HepG2 (cell line): ENCODE data around the gene C1orf159. TPM values are rescaled to one million over a fixed set of nuclear protein-coding genes. Genes with fewer than 3 reads are reported as not detected.

ENCODE experiments used
- AKAP8 ChIP-seq: sonication (generic); formaldehyde crosslinking; IDR thresholded peaks from 2 replicates; pipeline ENCODE4 v1.5.1; 2020; ENCODE audit warnings: mild to moderate bottlenecking, missing genetic modification reagents
- CREM ChIP-seq, 2 experiments: sonication (generic) in 1 of 2; formaldehyde crosslinking in 1 of 2; IDR thresholded peaks; 2 replicates each; pipeline versions ENCODE4 v1.4.0 to v1.6.1; 2016 to 2020; ENCODE audit warnings: antibody characterized with exemption in 1 of 2, mild to moderate bottlenecking in 1 of 2, missing genetic modification reagents in 1 of 2
- DMTF1 ChIP-seq: sonication (generic); formaldehyde crosslinking; IDR thresholded peaks from 2 replicates; pipeline ENCODE4 v1.4.0; 2020; ENCODE audit warnings: mild to moderate bottlenecking, missing genetic modification reagents
- FOXA3 ChIP-seq: IDR thresholded peaks from 2 replicates; pipeline ENCODE4 v1.6.1; 2016; ENCODE audit warnings: missing genetic modification reagents, missing compliant biosample characterization
- HDAC2 ChIP-seq: sonication (generic); formaldehyde crosslinking; IDR thresholded peaks from 2 replicates; pipeline ENCODE4 v1.4.0; 2020; ENCODE audit warnings: missing genetic modification reagents
- HNRNPLL ChIP-seq: fragments of 200-400 bp; formaldehyde crosslinking; IDR thresholded peaks from 2 replicates; pipeline ENCODE4 v1.6.1; 2017; ENCODE audit warnings: mild to moderate bottlenecking, low read depth, low read length; ENCODE audit not compliant: poor library complexity, severe bottlenecking
- HOXA3 ChIP-seq: sonication (generic); formaldehyde crosslinking; IDR thresholded peaks from 2 replicates; pipeline ENCODE4 v1.5.0; 2020; ENCODE audit warnings: missing genetic modification reagents
- MAFF ChIP-seq: IDR thresholded peaks from 2 replicates; pipeline ENCODE4 v1.6.1; 2011; ENCODE audit warnings: low read depth, low read length, improper control_type of control experiment
- MEIS1 ChIP-seq: sonication (generic); formaldehyde crosslinking; IDR thresholded peaks from 2 replicates; pipeline ENCODE4 v1.9.0; 2021; ENCODE audit warnings: mild to moderate bottlenecking, missing genetic modification reagents, moderate library complexity, borderline replicate concordance
- NRL ChIP-seq: sonication (generic); formaldehyde crosslinking; IDR thresholded peaks from 2 replicates; pipeline ENCODE4 v1.5.0; 2020; ENCODE audit warnings: missing genetic modification reagents, mild to moderate bottlenecking, moderate library complexity, borderline replicate concordance
- PHF5A ChIP-seq: IDR thresholded peaks from one replicate; pipeline ENCODE4 v1.6.1; 2018; ENCODE audit warnings: low read depth, missing genetic modification reagents; ENCODE audit not compliant: unreplicated experiment
- SP4 ChIP-seq: sonication (generic); formaldehyde crosslinking; IDR thresholded peaks from 2 replicates; pipeline ENCODE4 v1.8.1; 2023; ENCODE audit warnings: mild to moderate bottlenecking, missing genetic modification reagents
- THAP11 ChIP-seq: IDR thresholded peaks from 2 replicates; pipeline ENCODE4 v1.6.1; 2016; ENCODE audit warnings: missing biosample characterization, missing genetic modification reagents
- TMF1 ChIP-seq: sonication (generic); formaldehyde crosslinking; IDR thresholded peaks from 2 replicates; pipeline ENCODE4 v1.8.1; 2022; ENCODE audit warnings: low read depth, missing genetic modification reagents
- ZBTB10 ChIP-seq: sonication (generic); formaldehyde crosslinking; IDR thresholded peaks from 2 replicates; pipeline ENCODE4 v1.4.0; 2020; ENCODE audit warnings: missing genetic modification reagents, borderline replicate concordance
- ZNF34 ChIP-seq: sonication (generic); formaldehyde crosslinking; IDR thresholded peaks from 2 replicates; pipeline ENCODE4 v1.4.0; 2020; ENCODE audit warnings: mild to moderate bottlenecking, missing genetic modification reagents, borderline replicate concordance
- ZNF350 ChIP-seq: sonication (generic); formaldehyde crosslinking; IDR thresholded peaks from 2 replicates; pipeline ENCODE4 v1.4.0; 2020; ENCODE audit warnings: mild to moderate bottlenecking, low read depth, missing genetic modification reagents, borderline replicate concordance
- ZNF362 ChIP-seq: sonication (generic); formaldehyde crosslinking; IDR thresholded peaks from 2 replicates; pipeline ENCODE4 v1.4.0; 2020; ENCODE audit warnings: missing genetic modification reagents, mild to moderate bottlenecking, borderline replicate concordance
- ZNF546 ChIP-seq: sonication (generic); formaldehyde crosslinking; conservative IDR thresholded peaks from 2 replicates; pipeline ENCODE4 v1.8.1; 2023; ENCODE audit warnings: mild to moderate bottlenecking, missing genetic modification reagents
- ZNF639 ChIP-seq: conservative IDR thresholded peaks from 2 replicates; pipeline ENCODE4 v1.6.1; 2018; ENCODE audit warnings: missing genetic modification reagents
- ZNF879 ChIP-seq: sonication (generic); formaldehyde crosslinking; IDR thresholded peaks from 2 replicates; pipeline ENCODE4 v1.8.1; 2023; ENCODE audit warnings: missing genetic modification reagents
- polyA plus RNA-seq, 8 experiments: library from polyadenylated mRNA; depleted of rRNA in 3 of 8; stranded (reverse) in 7 of 8; unstranded in 1 of 8; fragments of >200 nt; fragmentation: Illumina TruSeq in 4 of 8; extraction: Trizol in 4 of 8; gene quantifications; 2 replicates each; pipeline versions ENCODE4 v1.2.1 to v1.2.3, GENCODE V29; 2011 to 2016; ENCODE audit warnings: low read depth in 4 of 8, missing spikeins in 1 of 8, mixed read lengths in 1 of 8; ENCODE audit not compliant: insufficient read depth in 1 of 8
- total RNA-seq, 5 experiments: library from RNA; depleted of rRNA; stranded (reverse); fragments of >200 nt; fragmentation: Illumina TruSeq; extraction: Trizol; gene quantifications; 2 replicates each; pipeline ENCODE4 v1.2.3, GENCODE V29; 2016; ENCODE audit warnings: low read depth in 1 of 5

C1orf159 gene
- total and polyA plus RNA-seq, 2 of the 13 experiments (the other 11 are each of a cell fraction or from before 2014, with no cell fraction given): 3.8 to 6.7 TPM

- TF ChIP-seq MAFF (no peak), PHF5A (CRISPR knock-in tag) (no peak), HOXA3 (peak; percentile 62), ZNF362 (CRISPR knock-in tag) (no peak), ZNF639 (CRISPR knock-in tag) (peak; percentile 80; the same call in 1 of the 2 replicates), ZBTB10 (CRISPR knock-in tag) (no peak), ZNF350 (CRISPR knock-in tag) (no peak), HDAC2 (peak; percentile 16; the same call in 1 of the 2 replicates), TMF1 (CRISPR knock-in tag) (no peak), AKAP8 (CRISPR knock-in tag) (no peak), FOXA3 (peak; percentile 51), ZNF546 (CRISPR knock-in tag) (no peak), MEIS1 (CRISPR knock-in tag) (no peak), HNRNPLL (peak; percentile 99), CREM (IDR thresholded peaks at IDR 0.05) (peak; percentile 86), CREM (CRISPR knock-in tag; IDR thresholded peaks at IDR 0.05) (no peak), SP4 (CRISPR knock-in tag) (peak; percentile 86), DMTF1 (CRISPR knock-in tag) (no peak), ZNF879 (CRISPR knock-in tag) (no peak), ZNF34 (CRISPR knock-in tag) (0 out of 2 replicates have a peak, but pooled peaks have one; percentile 28), THAP11 (peak; percentile 99), NRL (CRISPR knock-in tag) (no peak)
Observed at GRCh38 chr1:1115786-1116700, at the start of gene C1orf159 (continued).
